T-helper 2 cell treated with Interferon-gamma antibody and Interleukin-4, amounts not matched to agents 100 ng/mL and 5 ng/mL, for 36 hours (primary cell): Measurements from ENCODE around the gene RARG. TPM values are rescaled to one million over a fixed set of nuclear protein-coding genes. Genes with fewer than 3 reads are reported as not detected.
"Not testable (repeated sequence)": the region's sequence is repeated elsewhere in the genome, so short reads cannot be mapped to it uniquely, and the experiment has no call there.

Experiments
- intact Hi-C: fragments of 100-400 bp; cut with micrococcal nuclease; formaldehyde crosslinking; loops from one replicate; pipeline ENCODE4 v1.15.1; 2023
- total RNA-seq: library from RNA; stranded (reverse); gene quantifications from 2 replicates; pipeline ENCODE4 v1.2.3, GENCODE V29; 2022

The RARG gene
- total RNA-seq, 1 donor from 2014 or later: 47.6 TPM

- intact Hi-C loops: loop anchor here (1.0 to 2.0 kb wide), 5 partner anchors 38 to 108 kb away; partner anchors contain the start of genes AAAS and ESPL1
These were observed 19.1 kb downstream of the RARG start for GRCh38 chr12:53212931-53213330.

- intact Hi-C loops: loop anchor here (2.0 kb wide), 3 partner anchors 53 to 109 kb away; partner anchors contain the start of genes AAAS and ESPL1
These were observed 20.3 kb downstream of the RARG start for GRCh38 chr12:53211476-53212381.

GRCh38 chr12:53210843-53211242 lies 21.2 kb downstream of the RARG start:
- intact Hi-C loops: no loop called here

GRCh38 chr12:53208877-53209463 lies 23.0 kb downstream of the RARG start:
- intact Hi-C loops: loop anchor here (1.0 kb wide), 2 partner anchors 10 to 11 kb away; no protein-coding TSS in a partner anchor

- intact Hi-C loops: no loop called here
These were observed 23.6 kb downstream of the RARG start for GRCh38 chr12:53208435-53208834.

GRCh38 chr12:53207042-53207441 lies 25.0 kb downstream of the RARG start, which contains the start of gene ITGB7:
TSS of gene ITGB7 (minus strand) at chr12:53207251. CDS start at chr12:53200443, 6,808 bp downstream.
- intact Hi-C loops: loop anchor here (2.0 kb wide), 1 partner anchor 88 kb away; the partner anchor contains the start of gene PFDN5

- intact Hi-C loops: loop anchor here (2.0 kb wide), 1 partner anchor 89 kb away; the partner anchor contains the start of gene PFDN5
These were observed 26.1 kb downstream of the RARG start for GRCh38 chr12:53205747-53206419.

GRCh38 chr12:53204351-53204750 lies 27.7 kb downstream of the RARG start:
- intact Hi-C loops: no loop called here

GRCh38 chr12:53202316-53202715 lies 29.7 kb downstream of the RARG start:
- intact Hi-C loops: not testable (repeated sequence)

GRCh38 chr12:53201639-53202038 lies 30.4 kb downstream of the RARG start:
- intact Hi-C loops: loop anchor here (1.0 kb wide), 1 partner anchor 20 kb away; no protein-coding TSS in a partner anchor

GRCh38 chr12:53201177-53201541 lies 30.9 kb downstream of the RARG start:
- intact Hi-C loops: loop anchor here (1.0 kb wide), 1 partner anchor 20 kb away; no protein-coding TSS in a partner anchor

GRCh38 chr12:53200458-53201176 lies 31.4 kb downstream of the RARG start:
- intact Hi-C loops: loop anchor here (1.0 kb wide), 1 partner anchor 19 kb away; no protein-coding TSS in a partner anchor

- intact Hi-C loops: no loop called here
These were observed 31.9 kb downstream of the RARG start for GRCh38 chr12:53200107-53200457.

GRCh38 chr12:53199700-53200099 lies 32.3 kb downstream of the RARG start:
- intact Hi-C loops: no loop called here

- intact Hi-C loops: loop anchor here (1.0 kb wide), 1 partner anchor 11 kb away; no protein-coding TSS in a partner anchor
These were observed 33.4 kb downstream of the RARG start for GRCh38 chr12:53198486-53199110.

- intact Hi-C loops: no loop called here
These were observed 34.9 kb downstream of the RARG start for GRCh38 chr12:53197011-53197640.

- intact Hi-C loops: no loop called here
These were observed 35.5 kb downstream of the RARG start for GRCh38 chr12:53196486-53196885.

- intact Hi-C loops: no loop called here
These were observed 36.2 kb downstream of the RARG start for GRCh38 chr12:53195516-53196420.

GRCh38 chr12:53194973-53195372 lies 37.0 kb downstream of the RARG start:
- intact Hi-C loops: loop anchor here (5.0 kb wide), 1 partner anchor 38 kb away; no protein-coding TSS in a partner anchor
